MM.1S (cell line): ENCODE measurements around the gene CRYZL1.
"Not testable (repeated sequence)": the region's sequence is repeated elsewhere in the genome, so short reads cannot be mapped to it uniquely, and the experiment has no call there.

Experiments
- DNase-seq: peaks from one replicate; pipeline ENCODE4 v3.0.0-alpha.2; 2015
- H2AFZ ChIP-seq: fragments of 300-600 bp; sonication (generic); 2 replicates; pipeline ENCODE4 v1.6.0; 2016; ENCODE audit warnings: antibody characterized with exemption, low read length
- H3F3A ChIP-seq: fragments of 300-600 bp; sonication (generic); 2 replicates; pipeline ENCODE4 v1.6.1; 2016; ENCODE audit warnings: mild to moderate bottlenecking, antibody characterized with exemption, low read length, moderate library complexity, mixed read lengths; ENCODE audit not compliant: insufficient read depth
- H3K27ac ChIP-seq: fragments of 300-600 bp; sonication (generic); 2 replicates; pipeline ENCODE4 v1.5.1; 2016; ENCODE audit warnings: mild to moderate bottlenecking, low read length
- H3K27me3 ChIP-seq: fragments of 300-600 bp; sonication (generic); replicated peaks from 2 replicates; pipeline ENCODE4 v1.6.0; 2016; ENCODE audit warnings: low read length; ENCODE audit not compliant: insufficient read depth
- H3K36me3 ChIP-seq: fragments of 300-600 bp; sonication (generic); replicated peaks from 2 replicates; pipeline ENCODE4 v1.6.1; 2016; ENCODE audit warnings: mild to moderate bottlenecking, low read length, mixed read lengths; ENCODE audit not compliant: insufficient read depth
- H3K4me1 ChIP-seq: fragments of 300-600 bp; sonication (generic); 2 replicates; pipeline ENCODE4 v1.6.1; 2016; ENCODE audit warnings: low read length, mixed read lengths
- H3K4me2 ChIP-seq: fragments of 300-600 bp; sonication (generic); 2 replicates; pipeline ENCODE4 v1.6.0; 2016; ENCODE audit warnings: low read depth, low read length
- H3K4me3 ChIP-seq: fragments of 300-600 bp; sonication (generic); 2 replicates; pipeline ENCODE4 v1.5.1; 2016; ENCODE audit warnings: low read length, mixed read lengths
- H3K79me2 ChIP-seq: fragments of 300-600 bp; sonication (generic); 2 replicates; pipeline ENCODE4 v1.6.1; 2016; ENCODE audit warnings: mixed run types, low read length, mixed read lengths
- H3K9ac ChIP-seq: fragments of 300-600 bp; sonication (generic); 2 replicates; pipeline ENCODE4 v1.6.1; 2016; ENCODE audit warnings: low read length, mixed read lengths
- H3K9me2 ChIP-seq: fragments of 300-600 bp; sonication (generic); replicated peaks from 2 replicates; pipeline ENCODE4 v1.6.1; 2016; ENCODE audit warnings: mild to moderate bottlenecking, low read length, mixed read lengths; ENCODE audit not compliant: insufficient read depth
- H3K9me3 ChIP-seq: fragments of 300-600 bp; sonication (generic); replicated peaks from 2 replicates; pipeline ENCODE4 v1.6.1; 2016; ENCODE audit warnings: mild to moderate bottlenecking, low read length, mixed read lengths; ENCODE audit not compliant: insufficient read depth
- H4K20me1 ChIP-seq: fragments of 300-600 bp; sonication (generic); 2 replicates; pipeline ENCODE4 v1.6.1; 2016; ENCODE audit warnings: mild to moderate bottlenecking, low read length, moderate library complexity, mixed read lengths; ENCODE audit not compliant: insufficient read depth
- CTCF ChIP-seq: fragments of 300-600 bp; sonication (generic); IDR thresholded peaks from 2 replicates; pipeline ENCODE4 v1.5.1; 2016; ENCODE audit warnings: antibody characterized with exemption, low read length, mixed read lengths
- EZH2 ChIP-seq: fragments of 300-600 bp; sonication (generic); optimal IDR thresholded peaks from 2 replicates; pipeline ENCODE3; 2017; ENCODE audit warnings: low read depth, mild to moderate bottlenecking, antibody characterized with exemption, low read length, mixed read lengths
- EZH2phosphoT487 ChIP-seq: fragments of 300-600 bp; sonication (generic); IDR thresholded peaks from 2 replicates; pipeline ENCODE4 v1.6.1; 2018; ENCODE audit warnings: antibody characterized with exemption, low read length

CRYZL1 gene

GRCh38 chr21:33642027-33642895 lies 720 bp upstream of the CRYZL1 start, which contains the start of gene ITSN1:
TSS of gene ITSN1 (plus strand) at chr21:33642501. CDS start at chr21:33718829, 76,328 bp downstream.
- no peaks in the 10 kb centered on the region for H3K9me2 ChIP-seq
- H3K9ac ChIP-seq: peak within 1 kb of the TSS; percentile 75
- H3K4me2 ChIP-seq: peak within 1 kb of the TSS; percentile 85
- H4K20me1 ChIP-seq: no peaks in the 10 kb centered on the region
- DNase-seq: peak; percentile 100
- H3K27me3 ChIP-seq: no peaks in the 10 kb centered on the region
- peak within 1 kb of the TSS; percentile 94 for H2AFZ ChIP-seq
- peak within 1 kb of the TSS; percentile 69; the same call in 1 of the 2 replicates for H3K27ac ChIP-seq
- 0 out of 2 replicates have a peak, but pooled peaks cover 8% of the 10 kb centered on the region for H3K4me1 ChIP-seq
- H3F3A ChIP-seq: peaks cover 14% of the 10 kb centered on the region
- H3K4me3 ChIP-seq: peak within 1 kb of the TSS; percentile 83
- H3K9me3 ChIP-seq: no peaks in the 10 kb centered on the region
- H3K36me3 ChIP-seq: no peaks in the 10 kb centered on the region
- TF ChIP-seq EZH2 (no peak), EZH2phosphoT487 (no peak), CTCF (no peak)
- peaks cover 76% of the 10 kb centered on the region for H3K79me2 ChIP-seq

GRCh38 chr21:33640697-33641351 lies 717 bp downstream of the CRYZL1 start:
- H3K27ac ChIP-seq: peak overlapping the region; percentile 58; the same call in 1 of the 2 replicates
- peak overlapping the region; percentile 83 for H3K4me3 ChIP-seq
- no peaks in the 10 kb centered on the region for H4K20me1 ChIP-seq
- peaks cover 66% of the 10 kb centered on the region for H3K79me2 ChIP-seq
- H3K4me1 ChIP-seq: 0 out of 2 replicates have a peak, but pooled peaks cover 8% of the 10 kb centered on the region
- TF ChIP-seq CTCF: no peak
- no peak for TF ChIP-seq EZH2phosphoT487
- TF ChIP-seq EZH2: no peak
- H3K36me3 ChIP-seq: no peaks in the 10 kb centered on the region
- H3F3A ChIP-seq: peaks cover 14% of the 10 kb centered on the region
- peak overlapping the region; percentile 85 for H3K4me2 ChIP-seq
- H3K27me3 ChIP-seq: no peaks in the 10 kb centered on the region
- DNase-seq: peak; percentile 46
- no peaks in the 10 kb centered on the region for H3K9me3 ChIP-seq
- no peaks in the 10 kb centered on the region for H3K9me2 ChIP-seq
- H3K9ac ChIP-seq: peak overlapping the region; percentile 75
- peak overlapping the region; percentile 94 for H2AFZ ChIP-seq

DNA sequence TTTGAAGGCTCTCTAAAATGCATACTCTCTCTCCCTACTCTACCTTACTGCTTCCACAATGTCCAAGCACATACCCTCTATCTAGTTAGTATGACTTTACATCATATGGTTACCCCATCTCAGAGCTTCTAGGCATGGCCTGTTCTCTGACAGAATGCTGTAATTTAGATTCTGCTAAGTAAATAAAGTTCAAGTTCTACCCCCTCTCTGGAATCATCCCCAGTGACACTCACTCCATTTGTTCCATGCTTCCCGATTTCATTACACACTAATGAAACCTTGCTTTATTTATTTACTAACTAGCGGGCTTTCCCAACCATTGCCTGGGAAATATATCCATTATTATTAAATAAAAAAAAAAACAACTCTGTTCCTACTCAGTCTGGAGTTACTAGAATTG lies 7.3 kb downstream of the CRYZL1 start:
- Histone ChIP-seq H3K27ac (no peak overlapping the region), H3K9me3 (no peaks in the 10 kb centered on the region), H2AFZ (no peak overlapping the region), H3K36me3 (0 out of 2 replicates have a peak, but pooled peaks cover 5% of the 10 kb centered on the region), H3K9me2 (no peaks in the 10 kb centered on the region), H3K4me3 (no peak overlapping the region), H3K27me3 (no peaks in the 10 kb centered on the region), H3K79me2 (peaks cover 39% of the 10 kb centered on the region), H3K4me1 (no peaks in the 10 kb centered on the region), H3F3A (no peaks in the 10 kb centered on the region), H4K20me1 (no peaks in the 10 kb centered on the region), H3K9ac (no peak overlapping the region), H3K4me2 (no peak overlapping the region)
- no peak for DNase-seq
- TF ChIP-seq EZH2phosphoT487 (no peak), CTCF (no peak), EZH2 (no peak)

DNA sequence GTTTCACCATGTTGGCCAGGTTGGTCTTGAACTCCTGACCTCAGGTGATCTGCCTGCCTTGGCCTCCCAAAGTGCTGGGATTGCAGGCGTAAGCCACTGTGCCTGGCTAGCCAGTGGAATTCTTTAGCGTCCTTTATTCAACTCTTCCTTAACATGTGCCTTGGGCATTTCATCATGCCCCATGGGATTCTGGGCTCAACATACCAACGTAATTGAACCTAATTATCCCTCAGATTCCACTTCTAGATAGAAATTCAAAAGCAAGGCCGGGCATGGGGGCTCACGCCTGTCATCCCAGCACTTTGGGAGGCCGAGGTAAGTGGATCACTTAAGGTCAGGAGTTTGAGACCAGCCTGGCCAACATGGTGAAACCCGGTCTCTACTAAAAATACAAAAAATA lies 15.4 kb downstream of the CRYZL1 start:
- not testable (repeated sequence) for DNase-seq, H3K9ac ChIP-seq

More for the DNA sequence above, 15.4 kb downstream of the CRYZL1 start:
- H3K36me3 ChIP-seq, H4K20me1 ChIP-seq, H3K79me2 ChIP-seq, H3K4me1 ChIP-seq, H3K9me3 ChIP-seq, H2AFZ ChIP-seq, H3K9me2 ChIP-seq, H3K27ac ChIP-seq, H3F3A ChIP-seq, H3K4me3 ChIP-seq, H3K27me3 ChIP-seq, H3K4me2 ChIP-seq: not testable (repeated sequence)
